Fibroblast of skin of left biceps (primary cell): ENCODE data around the gene DOCK4.

Experiments used
- DNase-seq, 2 experiments: peaks; one replicate each; pipeline ENCODE4 v3.0.0-alpha.2; 2013; ENCODE audit warnings: low read depth in 2 of 2

DOCK4 gene

GRCh38 chr7:111823826-111824225 lies 382.4 kb downstream of the DOCK4 start:
- no peak for DNase-seq

GRCh38 chr7:111821046-111821445 lies 385.2 kb downstream of the DOCK4 start:
- no peak for DNase-seq

- DNase-seq = no peak
Measured at GRCh38 chr7:111820621-111821020, 385.6 kb downstream of the DOCK4 start.

GRCh38 chr7:111820121-111820520 lies 386.1 kb downstream of the DOCK4 start:
- no peak for DNase-seq

GRCh38 chr7:111815354-111815753 lies 390.8 kb downstream of the DOCK4 start:
- DNase-seq = no peak

- DNase-seq = no peak
Measured at GRCh38 chr7:111813306-111813705, 392.9 kb downstream of the DOCK4 start.

- no peak for DNase-seq
Measured at GRCh38 chr7:111806232-111806631, 400.0 kb downstream of the DOCK4 start.

- DNase-seq = peak in 1 of 2 experiments; percentile 9
Measured at GRCh38 chr7:111803015-111803758, 403.0 kb downstream of the DOCK4 start.

GRCh38 chr7:111802194-111802772 lies 403.9 kb downstream of the DOCK4 start:
- no peak for DNase-seq

- DNase-seq = peak; percentile 55 to 62
Measured at GRCh38 chr7:111801277-111801676, 404.9 kb downstream of the DOCK4 start.

GRCh38 chr7:111796671-111797070 lies 409.5 kb downstream of the DOCK4 start:
- DNase-seq = no peak

GRCh38 chr7:111789870-111790269 lies 416.3 kb downstream of the DOCK4 start:
- DNase-seq = peak; percentile 29 to 30

- DNase-seq = no peak
Measured at GRCh38 chr7:111789048-111789320, 417.2 kb downstream of the DOCK4 start.

GRCh38 chr7:111788286-111789047 lies 417.7 kb downstream of the DOCK4 start:
- no peak for DNase-seq

GRCh38 chr7:111787741-111788140 lies 418.5 kb downstream of the DOCK4 start:
- no peak for DNase-seq

- DNase-seq = no peak
Measured at GRCh38 chr7:111787099-111787498, 419.1 kb downstream of the DOCK4 start.

- no peak for DNase-seq
Measured at GRCh38 chr7:111785076-111785475, 421.1 kb downstream of the DOCK4 start.

- DNase-seq = no peak
Measured at GRCh38 chr7:111784296-111784695, 421.9 kb downstream of the DOCK4 start.

- DNase-seq = no peak
Measured at GRCh38 chr7:111783854-111784253, 422.3 kb downstream of the DOCK4 start.

GRCh38 chr7:111780527-111780926 lies 425.7 kb downstream of the DOCK4 start:
- no peak for DNase-seq

- DNase-seq = no peak
Measured at GRCh38 chr7:111775206-111775605, 431.0 kb downstream of the DOCK4 start.

GRCh38 chr7:111772716-111773115 lies 433.5 kb downstream of the DOCK4 start:
- no peak for DNase-seq

- DNase-seq = no peak
Measured at GRCh38 chr7:111771638-111772037, 434.6 kb downstream of the DOCK4 start.
